AG10803 (cell line): Measurements from ENCODE around the gene PDLIM1.

Source experiments
- DNase-seq: peaks from one replicate; pipeline ENCODE4 v3.0.0; 2010; ENCODE audit warnings: low read depth
- H3K4me3 ChIP-seq: 2 replicates; pipeline ENCODE4 v1.5.1; 2011; ENCODE audit warnings: mild to moderate bottlenecking, low read length, control low read depth
- CTCF ChIP-seq: conservative IDR thresholded peaks from 2 replicates; pipeline ENCODE4 v1.5.1; 2011; ENCODE audit warnings: mild to moderate bottlenecking, low read length, control low read depth, inconsistent platforms

The PDLIM1 gene

GRCh38 chr10:95326396-95326795 lies 35.6 kb upstream of the PDLIM1 start:
- no peak for DNase-seq
- no peak overlapping the region for H3K4me3 ChIP-seq
- TF ChIP-seq CTCF: no peak

GRCh38 chr10:95325863-95326262 lies 35.1 kb upstream of the PDLIM1 start:
- DNase-seq: no peak
- H3K4me3 ChIP-seq: no peak overlapping the region
- no peak for TF ChIP-seq CTCF

- no peak for DNase-seq
- H3K4me3 ChIP-seq: no peak overlapping the region
- no peak for TF ChIP-seq CTCF
Observed at GRCh38 chr10:95324436-95325268, 33.8 kb upstream of the PDLIM1 start.

GRCh38 chr10:95321554-95322301 lies 30.9 kb upstream of the PDLIM1 start:
- no peak for DNase-seq
- TF ChIP-seq CTCF: no peak
- no peak overlapping the region for H3K4me3 ChIP-seq

GRCh38 chr10:95319239-95319638 lies 28.4 kb upstream of the PDLIM1 start:
- no peak overlapping the region for H3K4me3 ChIP-seq
- no peak for TF ChIP-seq CTCF
- no peak for DNase-seq

GRCh38 chr10:95315509-95315908 lies 24.7 kb upstream of the PDLIM1 start:
- no peak for DNase-seq
- no peak for TF ChIP-seq CTCF
- no peak overlapping the region for H3K4me3 ChIP-seq
